Measurements from ENCODE around the gene NDUFA6.

The NDUFA6 gene

DNA sequence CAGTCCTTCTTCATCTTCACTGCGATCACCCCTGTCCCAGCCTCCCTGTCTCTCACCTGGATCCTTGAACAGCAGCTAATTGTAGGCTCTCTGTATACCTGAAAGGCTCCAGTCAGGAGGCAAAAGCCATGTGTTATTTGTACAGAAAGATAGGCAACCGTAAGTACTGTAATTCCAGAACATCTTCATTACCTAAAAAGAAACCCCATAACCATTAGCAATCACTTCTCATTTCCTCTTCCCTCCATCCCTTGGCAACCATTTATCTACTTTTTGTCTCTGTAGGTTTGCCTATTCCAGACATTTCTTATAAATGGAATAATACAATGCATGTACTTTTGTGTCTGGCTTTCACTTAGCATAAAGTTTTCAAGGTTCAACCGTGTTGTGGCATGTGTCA is 37.8 kb downstream of the NDUFA6 start:
- DNase-seq (ENCODE audit: low read depth) = no peak
- H3K4me3 ChIP-seq (replicated peaks; ENCODE audit: low read depth, low read length) = no peak overlapping the region
- TF ChIP-seq, protein P1, sequence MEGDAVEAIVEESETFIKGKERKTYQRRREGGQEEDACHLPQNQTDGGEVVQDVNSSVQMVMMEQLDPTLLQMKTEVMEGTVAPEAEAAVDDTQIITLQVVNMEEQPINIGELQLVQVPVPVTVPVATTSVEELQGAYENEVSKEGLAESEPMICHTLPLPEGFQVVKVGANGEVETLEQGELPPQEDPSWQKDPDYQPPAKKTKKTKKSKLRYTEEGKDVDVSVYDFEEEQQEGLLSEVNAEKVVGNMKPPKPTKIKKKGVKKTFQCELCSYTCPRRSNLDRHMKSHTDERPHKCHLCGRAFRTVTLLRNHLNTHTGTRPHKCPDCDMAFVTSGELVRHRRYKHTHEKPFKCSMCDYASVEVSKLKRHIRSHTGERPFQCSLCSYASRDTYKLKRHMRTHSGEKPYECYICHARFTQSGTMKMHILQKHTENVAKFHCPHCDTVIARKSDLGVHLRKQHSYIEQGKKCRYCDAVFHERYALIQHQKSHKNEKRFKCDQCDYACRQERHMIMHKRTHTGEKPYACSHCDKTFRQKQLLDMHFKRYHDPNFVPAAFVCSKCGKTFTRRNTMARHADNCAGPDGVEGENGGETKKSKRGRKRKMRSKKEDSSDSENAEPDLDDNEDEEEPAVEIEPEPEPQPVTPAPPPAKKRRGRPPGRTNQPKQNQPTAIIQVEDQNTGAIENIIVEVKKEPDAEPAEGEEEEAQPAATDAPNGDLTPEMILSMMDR (IDR thresholded peaks at IDR 0.05; ENCODE audit: low read length, missing control alignments) = no peak

DNA sequence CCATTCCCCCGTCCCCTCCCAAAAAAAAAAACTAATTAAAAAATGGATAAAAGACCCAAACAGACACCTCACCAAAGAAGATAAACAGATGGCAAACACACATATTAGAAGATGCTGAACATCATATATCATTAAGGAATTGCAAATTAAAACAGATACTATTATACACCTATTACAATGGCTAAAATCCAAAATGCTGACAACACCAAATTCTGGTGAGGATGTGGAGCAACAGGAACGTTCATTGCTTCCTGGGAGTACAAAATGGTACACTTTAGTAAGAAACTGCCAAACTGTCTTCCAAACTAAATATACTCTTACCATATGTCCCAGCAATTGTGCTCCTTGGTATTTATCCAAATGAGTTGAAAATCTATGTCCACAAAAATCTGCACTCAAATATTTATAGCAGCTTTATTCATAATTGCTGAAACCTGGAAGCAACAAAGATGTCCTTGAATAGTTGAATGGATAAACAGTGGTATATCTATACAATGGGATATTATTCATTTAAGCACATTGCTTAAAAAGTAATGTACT is 39.9 kb downstream of the NDUFA6 start:
- TF ChIP-seq, protein P1 (IDR thresholded peaks at IDR 0.05; ENCODE audit: low read length, missing control alignments) = no peak
- no peak overlapping the region for H3K4me3 ChIP-seq (replicated peaks; ENCODE audit: low read depth, low read length)
- DNase-seq (ENCODE audit: low read depth) = no peak

DNA sequence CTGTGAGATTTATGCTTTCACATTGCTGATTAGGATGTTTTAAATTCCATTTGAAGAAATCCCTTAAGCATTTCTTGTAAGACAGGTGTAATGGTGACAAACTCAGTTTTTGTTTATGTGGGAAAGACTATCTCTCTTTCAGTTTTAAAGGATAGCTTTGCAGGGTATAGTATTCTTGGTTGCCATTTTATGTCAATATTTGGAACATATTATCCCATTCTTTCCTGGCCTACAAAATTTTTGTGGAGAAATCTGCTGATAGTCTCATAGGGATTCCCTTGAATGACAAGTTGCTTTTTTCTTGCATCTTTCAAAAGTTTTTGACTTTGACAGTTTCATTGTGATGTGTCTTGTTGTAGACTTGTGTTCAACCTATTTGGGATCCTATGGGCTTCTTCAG is 48.8 kb downstream of the NDUFA6 start:
- TF ChIP-seq, protein P1 (IDR thresholded peaks at IDR 0.05; ENCODE audit: low read length, missing control alignments) = no peak
- H3K4me3 ChIP-seq (replicated peaks; ENCODE audit: low read depth, low read length) = no peak overlapping the region
- no peak for DNase-seq (ENCODE audit: low read depth)

DNA sequence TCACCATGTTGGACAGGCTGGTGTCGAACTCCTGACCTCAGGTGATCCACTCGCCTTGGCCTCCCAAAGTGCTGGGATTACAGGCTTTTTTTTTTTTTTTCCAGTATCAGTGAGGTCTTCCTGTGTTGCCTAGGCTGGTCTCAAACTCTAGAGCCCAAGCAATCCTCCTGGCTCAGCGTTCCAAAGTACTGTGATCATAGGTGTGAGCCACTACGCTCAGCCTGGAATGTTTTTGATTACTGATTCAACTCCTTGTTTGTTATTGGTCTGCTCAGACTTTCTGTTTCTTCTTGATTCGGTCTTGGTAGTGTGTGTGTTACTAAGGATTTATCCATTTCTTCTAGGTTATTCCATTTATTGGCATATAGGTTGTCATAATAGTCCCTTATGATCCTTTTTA is 51.3 kb downstream of the NDUFA6 start:
- H3K4me3 ChIP-seq (replicated peaks; ENCODE audit: low read depth, low read length) = no peak overlapping the region
- DNase-seq (ENCODE audit: low read depth) = no peak
- TF ChIP-seq, protein P1 (IDR thresholded peaks at IDR 0.05; ENCODE audit: low read length, missing control alignments) = no peak

All from fibroblast of pulmonary artery (primary cell).